Esophagus squamous epithelium (tissue), 5 donors: Measurements from ENCODE around the gene CCDC106. TPM values are rescaled to one million over a fixed set of nuclear protein-coding genes. Genes with fewer than 3 reads are reported as not detected.

Experiments
- DNase-seq: peaks from one replicate; lab custom pipeline; 2025; lab: John Stamatoyannopoulos, UW
- H3K27ac ChIP-seq, 4 donors: fragments of 200-600 bp; sonication (generic); one replicate each; pipeline ENCODE4 v1.5.1; 2016 to 2019; ENCODE audit warnings: mild to moderate bottlenecking in 1 of 4
- H3K27me3 ChIP-seq, 4 donors: fragments of 200-600 bp; sonication (generic); 1 replicate in 3 of 4; 2 replicates in 1 of 4; pipeline versions ENCODE4 v1.5.1 to v1.6.0; 2017 to 2021; ENCODE audit warnings: antibody characterized with exemption in 1 of 4
- H3K36me3 ChIP-seq, 3 donors: fragments of 200-600 bp; sonication (generic); one replicate each; pipeline ENCODE4 v1.5.1; 2016 to 2019
- H3K4me1 ChIP-seq, 3 donors: fragments of 200-600 bp; sonication (generic); one replicate each; pipeline ENCODE4 v1.5.1; 2017 to 2019
- H3K4me3 ChIP-seq, 4 donors: fragments of 200-600 bp; sonication (generic); 1 replicate in 3 of 4; 2 replicates in 1 of 4; pipeline ENCODE4 v1.5.1; 2016 to 2019; ENCODE audit warnings: mild to moderate bottlenecking in 2 of 4, moderate library complexity in 1 of 4
- H3K9me3 ChIP-seq, 3 donors: fragments of 200-600 bp; sonication (generic); one replicate each; pipeline ENCODE4 v1.5.1; 2016 to 2019
- CTCF ChIP-seq, 6 experiments: fragments of 450-650 bp in 4 of 6; fragments of 200-600 bp in 2 of 6; sonication (generic) in 2 of 6; IDR thresholded peaks; one replicate each; pipeline ENCODE4 v1.5.1; 2016 to 2019; ENCODE audit warnings: antibody characterized with exemption in 6 of 6, mild to moderate bottlenecking in 4 of 6, moderate library complexity in 4 of 6
- POLR2A ChIP-seq, 4 donors: fragments of 450-650 bp; IDR thresholded peaks; one replicate each; pipeline ENCODE4 v1.6.1; 2017; ENCODE audit warnings: antibody characterized with exemption in 4 of 4, mild to moderate bottlenecking in 4 of 4, moderate library complexity in 3 of 4
- WGBS, 2 donors: methylation state at CpG; one replicate each; pipeline ENCODE4 v1.1.5; 2018; 5-methylcytosine and 5-hydroxymethylcytosine counted together
- intact Hi-C: fragments of 100-400 bp; cut with DNase I; formaldehyde crosslinking; loops from one replicate; pipeline ENCODE4 v1.15.0; 2022
- total RNA-seq, 4 donors: library from RNA; depleted of rRNA; stranded (reverse); fragments of >200 nt; gene quantifications; one replicate each; pipeline ENCODE4 v1.1.0, GENCODE V29; 2016
- donor health status: DM: yes; HTN: yes; CAD: no.

CCDC106 gene
- total RNA-seq, 4 donors from 2014 or later, result 2.4 to 7.2 (median 4.6) TPM

GRCh38 chr19:55617426-55617825 is 30.6 kb upstream of the CCDC106 start:
- H3K4me1 ChIP-seq, result peaks cover 2 to 19% (median 4%) of the 10 kb centered on the region in 3 donors
- 70 to 94% methylated on average over 6 to 7 of the region's 8 CpGs for WGBS, 2 donors
- H3K4me3 ChIP-seq, result no peak overlapping the region
- TF ChIP-seq CTCF (IDR thresholded peaks at IDR 0.05) (no peak), POLR2A (IDR thresholded peaks at IDR 0.05) (no peak)
- H3K36me3 ChIP-seq, result peaks cover 14 to 68% (median 26%) of the 10 kb centered on the region in 3 donors
- no peak for DNase-seq
- H3K9me3 ChIP-seq, result no peaks in the 10 kb centered on the region
- intact Hi-C loops, result no loop called here
- H3K27me3 ChIP-seq, result no peaks in the 10 kb centered on the region
- peak overlapping the region in 1 of 4 donors; percentile 27 for H3K27ac ChIP-seq

GRCh38 chr19:55618426-55618825 is 29.6 kb upstream of the CCDC106 start:
- Histone ChIP-seq H3K4me1 (peaks cover 2 to 23% (median 4%) of the 10 kb centered on the region in 3 donors), H3K36me3 (peaks cover 14 to 69% (median 26%) of the 10 kb centered on the region in 3 donors), H3K27me3 (no peaks in the 10 kb centered on the region), H3K9me3 (no peaks in the 10 kb centered on the region), H3K4me3 (no peak overlapping the region), H3K27ac (peak overlapping the region in 2 of 4 donors; percentile 5 to 55)
- no peak for DNase-seq
- TF ChIP-seq POLR2A (IDR thresholded peaks at IDR 0.05), result no peak
- no peak for TF ChIP-seq CTCF (IDR thresholded peaks at IDR 0.05)
- WGBS, 2 donors, result 73 to 84% methylated on average over 7 of the region's 7 CpGs
- intact Hi-C loops, result no loop called here

- DNase-seq, result no peak
- 74 to 79% methylated on average over 3 of the region's 3 CpGs for WGBS, 2 donors
- peak overlapping the region in 3 of 4 donors; percentile 5 to 39 (median 10) for H3K27ac ChIP-seq
- no peaks in the 10 kb centered on the region for H3K9me3 ChIP-seq
- no peak overlapping the region for H3K4me3 ChIP-seq
- H3K36me3 ChIP-seq, result peaks cover 14 to 60% (median 26%) of the 10 kb centered on the region in 3 donors
- no peaks in the 10 kb centered on the region for H3K27me3 ChIP-seq
- H3K4me1 ChIP-seq, result peaks cover 2 to 30% (median 4%) of the 10 kb centered on the region in 3 donors
- TF ChIP-seq POLR2A (IDR thresholded peaks at IDR 0.05) (no peak), CTCF (IDR thresholded peaks at IDR 0.05) (no peak)
- intact Hi-C loops, result no loop called here
These were observed 28.7 kb upstream of the CCDC106 start for GRCh38 chr19:55619286-55619685.

GRCh38 chr19:55620410-55621204 is 27.4 kb upstream of the CCDC106 start:
- WGBS, 2 donors, result 84 to 97% methylated on average over 4 to 11 of the region's 12 CpGs
- DNase-seq, result no peak
- intact Hi-C loops, result no loop called here
- Histone ChIP-seq H3K27me3 (no peaks in the 10 kb centered on the region), H3K4me1 (peaks cover 2 to 38% (median 9%) of the 10 kb centered on the region in 3 donors), H3K27ac (peak overlapping the region in 1 of 4 donors; percentile 28), H3K9me3 (no peaks in the 10 kb centered on the region), H3K4me3 (no peak overlapping the region), H3K36me3 (peaks cover 14 to 47% (median 15%) of the 10 kb centered on the region in 3 donors)
- TF ChIP-seq POLR2A (IDR thresholded peaks at IDR 0.05) (no peak), CTCF (IDR thresholded peaks at IDR 0.05) (no peak)

GRCh38 chr19:55621205-55621672 is 26.8 kb upstream of the CCDC106 start:
- Histone ChIP-seq H3K4me3 (no peak overlapping the region), H3K27me3 (no peaks in the 10 kb centered on the region), H3K4me1 (peaks cover 2 to 38% (median 7%) of the 10 kb centered on the region in 3 donors), H3K27ac (no peak overlapping the region), H3K36me3 (peaks cover 9 to 41% (median 10%) of the 10 kb centered on the region in 3 donors), H3K9me3 (no peaks in the 10 kb centered on the region)
- TF ChIP-seq POLR2A (IDR thresholded peaks at IDR 0.05), result no peak
- TF ChIP-seq CTCF (IDR thresholded peaks at IDR 0.05), result no peak
- WGBS, 2 donors, result 63 to 82% methylated on average over 3 to 4 of the region's 9 CpGs
- intact Hi-C loops, result no loop called here
- DNase-seq, result no peak
